ENCODE results near the gene EFNA5. TPM values are rescaled to one million over a fixed set of nuclear protein-coding genes. Genes with fewer than 3 reads are reported as not detected.
A peak's percentile ranks its signal among the peaks of the same experiment; 100 is the strongest.

The EFNA5 gene
- total and polyA plus RNA-seq, 10 of the 15 experiments (the other 5 are each of a cell fraction or from before 2014, with no cell fraction given), result 0.19 to 12.6 (median 3.9) TPM

DNA sequence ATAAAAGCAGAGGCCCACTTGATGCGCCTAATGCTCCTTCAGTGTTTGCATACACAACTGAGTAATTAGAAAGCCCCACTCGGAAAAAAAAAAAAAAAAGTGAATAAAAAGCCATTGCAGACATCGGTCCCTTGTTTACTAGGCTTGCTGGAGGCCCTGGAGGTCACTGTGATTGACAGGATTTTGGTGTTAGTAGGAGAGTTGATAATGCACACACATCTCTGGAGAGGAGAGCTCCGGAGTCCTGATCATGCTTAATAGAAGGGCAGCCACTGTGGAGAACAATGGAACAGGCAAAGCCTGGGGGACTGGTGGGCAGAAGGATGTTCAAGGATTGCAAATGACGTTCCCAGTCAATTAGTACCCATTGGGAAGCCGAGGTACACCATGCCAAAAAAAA is 152.5 kb downstream of the EFNA5 start (continued):
- TF ChIP-seq PRDM15 (CRISPR knock-in tag; IDR thresholded peaks at IDR 0.05) (no peak), ZNF622 (IDR thresholded peaks at IDR 0.05) (no peak), NFIC (IDR thresholded peaks at IDR 0.05; ENCODE audit: low read depth, low read length) (no peak)

DNA sequence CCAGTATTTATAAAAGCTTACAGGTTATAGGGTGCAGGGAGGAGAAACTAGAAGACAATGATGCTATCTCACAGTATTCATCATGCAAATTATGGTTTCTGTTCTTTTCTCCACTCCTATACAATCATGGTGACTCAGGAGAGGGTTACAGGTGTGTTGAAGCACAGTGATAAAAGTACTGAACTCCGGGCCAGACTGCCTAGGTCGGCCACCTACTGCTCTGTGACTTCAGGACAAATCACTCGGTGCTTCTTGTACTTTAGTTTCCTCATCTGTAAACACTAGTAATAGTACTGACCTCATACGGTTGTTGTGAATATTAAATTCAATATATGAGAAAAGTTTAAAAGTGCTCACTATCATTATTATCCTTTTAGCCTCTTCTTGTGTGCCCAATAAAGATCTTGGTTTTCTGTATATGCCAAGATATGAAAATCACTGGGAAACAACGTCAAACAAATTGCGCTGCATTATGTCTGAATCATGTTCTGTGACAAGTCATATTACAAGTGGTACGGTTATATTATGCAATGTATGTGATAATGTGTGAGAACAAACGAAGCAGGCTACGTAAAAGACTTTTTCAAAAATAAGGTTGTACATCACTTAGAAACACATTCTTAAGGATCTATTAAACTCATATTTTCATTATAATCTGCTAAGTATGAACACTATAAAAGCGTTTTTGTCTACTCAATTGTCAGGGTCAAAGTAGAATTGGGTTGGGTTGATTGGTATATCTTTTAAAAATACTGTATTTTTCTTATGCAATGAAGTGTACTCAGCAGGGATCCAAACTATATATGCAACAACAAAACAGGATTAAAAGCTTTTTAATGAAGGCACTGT is 153.3 kb downstream of the EFNA5 start:
- ChIA-PET SMC1A (ENCODE audit: uncharacterized antibody, unreplicated experiment) (interaction anchor here (1.8 kb wide), 1 partner anchor 11 kb away, joined by 3 read pairs; no protein-coding TSS in a partner anchor), RAD21 (ENCODE audit: unreplicated experiment) (interaction anchor here (2.1 kb wide), 1 partner anchor 55 kb away, joined by 7 read pairs; no protein-coding TSS in a partner anchor), CTCF (no interaction called here), POLR2A (no interaction called here)
- Histone ChIP-seq H3K9me3 (replicated peaks; ENCODE audit: control insufficient read depth, insufficient read depth, low read length) (no peaks in the 10 kb centered on the region), H3K36me3 (ENCODE audit: control insufficient read depth in 2 of 2, insufficient read depth in 2 of 2, low read length in 1 of 2) (no peaks in the 10 kb centered on the region), H3K27me3 (replicated peaks in 1 of 2; ENCODE audit: control insufficient read depth in 2 of 2, insufficient read depth in 2 of 2, low read length in 1 of 2) (no peaks in the 10 kb centered on the region), H3K79me2 (ENCODE audit: control insufficient read depth, insufficient read depth, low read length) (peaks cover 19% of the 10 kb centered on the region), H4K20me1 (ENCODE audit: control insufficient read depth, insufficient read depth) (no peaks in the 10 kb centered on the region), H3K4me1 (ENCODE audit: control insufficient read depth, insufficient read depth, low read length) (peaks cover 10% of the 10 kb centered on the region), H3K9ac (ENCODE audit: control insufficient read depth, insufficient read depth, low read length) (no peak overlapping the region), H3K4me2 (ENCODE audit: control insufficient read depth, insufficient read depth) (no peak overlapping the region), H3K4me3 (no peak overlapping the region), H2AFZ (ENCODE audit: control insufficient read depth, low read depth, low read length) (no peak overlapping the region), H3K27ac (ENCODE audit: control insufficient read depth, insufficient read depth) (no peak overlapping the region)
- no TSS peak for BruUV-seq (replicated peaks)
- DNase-seq (ENCODE audit: low read depth, low spot score), result no peak
- in situ Hi-C loops (cut with MboI) (no loop called here), intact Hi-C loops (cut with micrococcal nuclease; ENCODE audit: unreplicated experiment) (no loop called here)
- 72% methylated on average over 10 of the region's 10 CpGs for WGBS (ENCODE audit: insufficient coverage, insufficient replicate concordance, low lambda C conversion rate, missing lambda C conversion rate)
- no peak for FAIRE-seq
- TF ChIP-seq, protein P1, sequence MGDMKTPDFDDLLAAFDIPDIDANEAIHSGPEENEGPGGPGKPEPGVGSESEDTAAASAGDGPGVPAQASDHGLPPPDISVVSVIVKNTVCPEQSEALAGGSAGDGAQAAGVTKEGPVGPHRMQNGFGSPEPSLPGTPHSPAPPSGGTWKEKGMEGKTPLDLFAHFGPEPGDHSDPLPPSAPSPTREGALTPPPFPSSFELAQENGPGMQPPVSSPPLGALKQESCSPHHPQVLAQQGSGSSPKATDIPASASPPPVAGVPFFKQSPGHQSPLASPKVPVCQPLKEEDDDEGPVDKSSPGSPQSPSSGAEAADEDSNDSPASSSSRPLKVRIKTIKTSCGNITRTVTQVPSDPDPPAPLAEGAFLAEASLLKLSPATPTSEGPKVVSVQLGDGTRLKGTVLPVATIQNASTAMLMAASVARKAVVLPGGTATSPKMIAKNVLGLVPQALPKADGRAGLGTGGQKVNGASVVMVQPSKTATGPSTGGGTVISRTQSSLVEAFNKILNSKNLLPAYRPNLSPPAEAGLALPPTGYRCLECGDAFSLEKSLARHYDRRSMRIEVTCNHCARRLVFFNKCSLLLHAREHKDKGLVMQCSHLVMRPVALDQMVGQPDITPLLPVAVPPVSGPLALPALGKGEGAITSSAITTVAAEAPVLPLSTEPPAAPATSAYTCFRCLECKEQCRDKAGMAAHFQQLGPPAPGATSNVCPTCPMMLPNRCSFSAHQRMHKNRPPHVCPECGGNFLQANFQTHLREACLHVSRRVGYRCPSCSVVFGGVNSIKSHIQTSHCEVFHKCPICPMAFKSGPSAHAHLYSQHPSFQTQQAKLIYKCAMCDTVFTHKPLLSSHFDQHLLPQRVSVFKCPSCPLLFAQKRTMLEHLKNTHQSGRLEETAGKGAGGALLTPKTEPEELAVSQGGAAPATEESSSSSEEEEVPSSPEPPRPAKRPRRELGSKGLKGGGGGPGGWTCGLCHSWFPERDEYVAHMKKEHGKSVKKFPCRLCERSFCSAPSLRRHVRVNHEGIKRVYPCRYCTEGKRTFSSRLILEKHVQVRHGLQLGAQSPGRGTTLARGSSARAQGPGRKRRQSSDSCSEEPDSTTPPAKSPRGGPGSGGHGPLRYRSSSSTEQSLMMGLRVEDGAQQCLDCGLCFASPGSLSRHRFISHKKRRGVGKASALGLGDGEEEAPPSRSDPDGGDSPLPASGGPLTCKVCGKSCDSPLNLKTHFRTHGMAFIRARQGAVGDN (IDR thresholded peaks at IDR 0.05), result no peak
- TF ChIP-seq BHLHE40 (IDR thresholded peaks at IDR 0.05; ENCODE audit: borderline replicate concordance in 1 of 2, low read depth in 2 of 2, low read length in 1 of 2) (no peak), CHD4 (IDR thresholded peaks at IDR 0.05) (no peak), ZBED1 (IDR thresholded peaks at IDR 0.05; ENCODE audit: borderline replicate concordance) (no peak), PAX5 (IDR thresholded peaks at IDR 0.05; ENCODE audit: borderline replicate concordance, low read depth, low read length) (no peak)
- TF ChIP-seq, protein P2, sequence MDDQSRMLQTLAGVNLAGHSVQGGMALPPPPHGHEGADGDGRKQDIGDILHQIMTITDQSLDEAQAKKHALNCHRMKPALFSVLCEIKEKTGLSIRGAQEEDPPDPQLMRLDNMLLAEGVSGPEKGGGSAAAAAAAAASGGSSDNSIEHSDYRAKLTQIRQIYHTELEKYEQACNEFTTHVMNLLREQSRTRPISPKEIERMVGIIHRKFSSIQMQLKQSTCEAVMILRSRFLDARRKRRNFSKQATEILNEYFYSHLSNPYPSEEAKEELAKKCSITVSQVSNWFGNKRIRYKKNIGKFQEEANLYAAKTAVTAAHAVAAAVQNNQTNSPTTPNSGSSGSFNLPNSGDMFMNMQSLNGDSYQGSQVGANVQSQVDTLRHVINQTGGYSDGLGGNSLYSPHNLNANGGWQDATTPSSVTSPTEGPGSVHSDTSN (IDR thresholded peaks at IDR 0.05; ENCODE audit: insufficient replicate concordance, low read depth, low read length), result no peak
- ATAC-seq, result 0 out of 3 replicates have a peak, but pooled peaks have one; percentile 23
